Natural killer cell treated with Interleukin-12 subunit alpha and Interleukin-12 subunit beta and Interleukin-15 and Interleukin-18, amount 100 ng/mL, for 72 hours (primary cell): Measurements from ENCODE around the gene ZBTB12. TPM values are rescaled to one million over a fixed set of nuclear protein-coding genes. Genes with fewer than 3 reads are reported as not detected.

Experiments
- ATAC-seq, 2 donors: fragments of 150-1000 bp; cut with Tn5 transposase in 1 of 2; sonication (Bioruptor Pico), chemical (Tn5 transposase) in 1 of 2; 2 replicates each; pipeline ENCODE4 v1.10.0; 2021
- DNase-seq: peaks from one replicate; pipeline ENCODE4 v3.0.0; 2022; ENCODE audit warnings: low spot score
- H3K27ac Mint-ChIP-seq, 2 donors: 1 replicate in 1 of 2; 2 replicates in 1 of 2; pipeline ENCODE4 v1.8.0; 2022; ENCODE audit warnings: mixed read lengths in 2 of 2, mild to moderate bottlenecking in 1 of 2, moderate library complexity in 1 of 2
- H3K27me3 Mint-ChIP-seq, 2 donors: 1 replicate in 1 of 2; 2 replicates in 1 of 2; pipeline ENCODE4 v1.8.0; 2022; ENCODE audit warnings: mixed read lengths in 2 of 2
- H3K36me3 Mint-ChIP-seq: one replicate; pipeline ENCODE4 v1.8.0; 2022; ENCODE audit warnings: mixed read lengths
- H3K4me1 Mint-ChIP-seq, 2 donors: 1 replicate in 1 of 2; 2 replicates in 1 of 2; pipeline ENCODE4 v1.8.0; 2022; ENCODE audit warnings: low read depth in 2 of 2, mixed read lengths in 2 of 2, mild to moderate bottlenecking in 1 of 2
- H3K4me3 Mint-ChIP-seq: one replicate; pipeline ENCODE4 v1.8.0; 2022; ENCODE audit warnings: mixed read lengths
- H3K9me3 Mint-ChIP-seq: 2 replicates; pipeline ENCODE4 v1.8.0; 2022; ENCODE audit warnings: mixed read lengths
- total RNA-seq, 2 donors: library from RNA; stranded (reverse); gene quantifications; one replicate each; pipeline ENCODE4 v1.2.3, GENCODE V29; 2022

ZBTB12 gene
- total RNA-seq, 2 donors from 2014 or later = 1.4 to 2.9 TPM

DNA sequence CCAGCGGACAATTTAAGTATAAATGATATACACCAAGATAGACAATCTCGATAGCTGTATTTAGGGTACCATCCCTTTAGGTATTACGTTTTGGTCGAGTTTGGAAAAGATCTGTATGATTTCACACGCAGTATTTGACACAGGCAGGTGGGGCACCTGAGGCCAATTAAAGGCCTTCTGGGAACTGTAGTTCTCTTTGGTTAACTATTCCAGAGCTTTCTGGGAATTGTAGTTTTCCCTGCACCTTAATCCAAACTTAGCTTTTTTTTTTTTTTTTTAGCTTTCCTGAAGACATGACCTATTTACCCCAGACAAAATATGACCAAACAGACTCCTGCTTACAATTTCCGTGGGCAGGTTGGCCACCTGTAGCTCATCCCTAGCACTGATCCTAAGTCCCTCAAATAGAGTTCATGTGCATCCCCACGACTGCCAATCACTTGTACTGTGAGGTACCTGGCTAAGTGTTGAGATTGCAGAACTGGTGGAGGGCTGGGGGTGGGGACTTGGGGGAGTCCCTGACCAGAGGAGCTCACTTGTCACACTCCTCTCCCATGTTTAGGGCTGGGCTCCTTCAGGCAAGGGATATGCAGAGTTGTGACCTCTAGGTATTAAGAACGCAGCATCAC, 3.4 kb downstream of the ZBTB12 start:
- ATAC-seq = no peak
- peak overlapping the region; percentile 81 to 97 for H3K27ac Mint-ChIP-seq
- DNase-seq = no peak
- H3K4me3 Mint-ChIP-seq = peak overlapping the region; percentile 95
- peaks cover 39 to 44% of the 10 kb centered on the region in 2 donors for H3K4me1 Mint-ChIP-seq
- no peaks in the 10 kb centered on the region for H3K9me3 Mint-ChIP-seq
- no peaks in the 10 kb centered on the region for H3K36me3 Mint-ChIP-seq
- no peaks in the 10 kb centered on the region for H3K27me3 Mint-ChIP-seq

DNA sequence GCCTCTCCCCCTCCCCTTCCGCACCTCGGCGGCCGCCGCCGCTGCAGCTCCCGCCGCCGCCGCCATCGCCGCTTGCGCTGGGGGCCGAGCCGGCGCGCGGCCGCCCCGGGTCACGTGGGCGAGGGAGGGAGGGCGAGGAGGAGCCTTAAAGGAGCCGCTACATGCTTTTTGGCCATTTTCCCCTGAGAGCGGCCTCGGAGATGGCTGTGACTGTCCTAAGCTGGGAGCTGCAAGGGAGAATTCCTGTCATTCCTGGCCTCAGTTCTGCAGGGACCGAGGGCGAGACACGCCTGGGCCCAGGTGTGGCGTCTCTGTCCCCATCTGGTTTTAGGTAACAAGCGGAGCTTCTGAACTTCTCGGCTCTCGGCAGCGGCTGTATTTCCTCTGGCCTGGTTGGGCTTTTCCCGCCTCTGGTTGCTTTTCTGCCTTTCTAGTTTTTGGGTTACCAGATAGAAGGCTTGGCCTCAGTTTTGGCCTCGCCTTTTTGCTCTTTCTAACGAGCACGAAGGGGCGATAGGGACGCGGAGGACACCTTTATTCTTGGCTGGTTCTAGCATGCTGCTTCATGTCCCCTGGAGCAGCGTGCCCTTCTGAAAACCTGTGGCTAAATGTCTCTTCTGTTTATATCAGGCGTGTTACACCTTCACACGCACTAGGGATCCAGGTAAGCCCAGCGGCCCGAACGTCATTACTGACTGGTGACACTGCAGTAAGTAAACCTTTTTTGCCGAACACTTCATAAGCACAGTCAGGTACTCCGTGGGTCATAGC, 4.1 kb downstream of the ZBTB12 start, which contains the start of gene EHMT2:
EHMT2 (minus strand) TSS at position 87 of the 771 bp plus-strand sequence; CDS start at position 66, 21 bp downstream.
- ATAC-seq (peak; percentile 81 to 87), DNase-seq (peak; percentile 91)
- H3K27me3 Mint-ChIP-seq = no peaks in the 10 kb centered on the region
- H3K4me1 Mint-ChIP-seq = peaks cover 36 to 40% of the 10 kb centered on the region in 2 donors
- no peaks in the 10 kb centered on the region for H3K9me3 Mint-ChIP-seq
- peak within 1 kb of the TSS; percentile 81 to 97 for H3K27ac Mint-ChIP-seq
- H3K4me3 Mint-ChIP-seq = peak within 1 kb of the TSS; percentile 95
- no peaks in the 10 kb centered on the region for H3K36me3 Mint-ChIP-seq

DNA sequence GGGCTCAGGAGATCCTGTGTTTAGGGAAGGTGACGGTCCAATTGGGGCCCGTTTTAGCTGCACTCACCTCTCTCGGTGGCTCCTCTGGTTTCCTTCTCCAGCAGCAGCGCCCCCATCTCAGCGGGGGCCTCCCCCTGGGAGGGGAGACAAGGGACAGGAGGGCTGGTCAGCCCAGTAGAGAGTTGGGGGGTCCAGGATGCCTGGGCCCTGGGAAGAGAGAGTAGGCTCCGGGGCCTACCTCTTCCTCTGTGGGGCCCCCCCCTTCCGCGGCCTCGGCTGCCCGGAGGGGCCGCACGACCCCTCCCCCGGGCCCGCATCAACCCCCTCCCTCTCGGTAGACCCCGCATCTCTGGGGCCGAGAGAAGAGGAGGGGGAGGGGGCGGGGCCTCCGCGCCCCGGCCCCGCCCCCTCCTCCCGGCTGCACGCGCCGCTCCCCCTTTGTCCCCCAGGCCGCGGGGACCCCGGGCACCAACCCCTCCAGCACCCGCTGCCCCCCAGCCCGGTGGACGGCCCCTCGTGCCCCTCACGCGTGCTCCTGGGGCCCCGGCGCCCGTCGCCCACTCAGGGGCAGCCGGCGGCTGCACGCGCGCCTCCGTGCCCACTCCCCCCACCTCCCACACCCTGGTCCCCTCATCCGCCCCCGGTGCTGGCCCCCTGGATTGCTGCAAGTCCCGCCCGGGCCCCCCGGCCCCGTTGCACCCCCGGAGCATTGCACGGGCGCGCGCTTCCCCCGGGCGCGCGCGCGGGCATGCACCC, 4.9 kb downstream of the ZBTB12 start:
- peak overlapping the region; percentile 74 to 78 for H3K27ac Mint-ChIP-seq
- DNase-seq = no peak
- no peaks in the 10 kb centered on the region for H3K9me3 Mint-ChIP-seq
- H3K36me3 Mint-ChIP-seq = no peaks in the 10 kb centered on the region
- no peaks in the 10 kb centered on the region for H3K27me3 Mint-ChIP-seq
- peaks cover 34 to 35% of the 10 kb centered on the region in 2 donors for H3K4me1 Mint-ChIP-seq
- peak; percentile 2 to 9 for ATAC-seq
- H3K4me3 Mint-ChIP-seq = peak overlapping the region; percentile 83

DNA sequence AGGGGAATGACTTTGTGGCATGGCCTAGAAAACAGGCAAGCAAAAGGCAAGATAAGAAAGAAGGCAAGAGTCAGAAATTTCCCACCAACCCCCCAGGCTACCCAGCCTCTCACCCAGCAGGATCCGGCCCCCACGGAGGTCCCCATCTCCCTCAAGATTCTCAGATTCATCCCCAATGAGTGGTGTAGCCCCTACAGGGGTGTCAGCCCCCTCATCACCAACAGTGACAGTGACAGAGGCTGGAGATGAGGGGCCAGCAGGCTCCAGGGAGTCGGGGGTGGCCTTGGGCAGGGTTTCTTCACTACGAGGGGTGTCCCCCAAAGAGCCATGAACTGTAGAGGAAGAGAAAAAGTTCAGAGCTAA, 5.4 kb downstream of the ZBTB12 start:
- H3K9me3 Mint-ChIP-seq = no peaks in the 10 kb centered on the region
- no peaks in the 10 kb centered on the region for H3K36me3 Mint-ChIP-seq
- DNase-seq = no peak
- peak overlapping the region; percentile 83 for H3K4me3 Mint-ChIP-seq
- ATAC-seq = no peak
- no peaks in the 10 kb centered on the region for H3K27me3 Mint-ChIP-seq
- peaks cover 34 to 35% of the 10 kb centered on the region in 2 donors for H3K4me1 Mint-ChIP-seq
- H3K27ac Mint-ChIP-seq = peak overlapping the region; percentile 74 to 78

DNA sequence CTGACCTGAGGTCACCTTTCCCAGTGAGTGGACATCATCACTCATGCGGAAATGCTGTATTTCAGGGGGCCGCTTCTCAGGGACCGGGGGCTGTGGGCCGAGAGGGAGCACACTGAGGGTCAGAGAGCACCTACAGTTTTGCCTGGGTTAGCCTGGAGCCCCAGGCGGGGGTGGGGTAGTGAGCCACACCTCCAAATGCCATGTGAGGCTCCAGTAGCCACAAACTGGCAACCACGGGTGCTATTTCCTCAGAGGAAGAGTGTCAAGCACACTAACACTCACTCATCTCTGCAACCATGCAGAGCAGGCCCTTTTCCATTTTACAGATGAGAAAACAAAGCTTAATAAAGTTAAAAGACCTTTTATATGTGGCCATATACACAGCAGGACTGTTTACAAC, 9.1 kb downstream of the ZBTB12 start:
- Mint-ChIP-seq H3K4me1 (peaks cover 16% of the 10 kb centered on the region in 2 donors), H3K36me3 (peaks cover 4% of the 10 kb centered on the region), H3K27ac (peak overlapping the region in 1 of 2 donors; percentile 30), H3K27me3 (no peaks in the 10 kb centered on the region), H3K4me3 (no peak overlapping the region), H3K9me3 (no peaks in the 10 kb centered on the region)
- no peak for DNase-seq
- ATAC-seq = no peak

DNA sequence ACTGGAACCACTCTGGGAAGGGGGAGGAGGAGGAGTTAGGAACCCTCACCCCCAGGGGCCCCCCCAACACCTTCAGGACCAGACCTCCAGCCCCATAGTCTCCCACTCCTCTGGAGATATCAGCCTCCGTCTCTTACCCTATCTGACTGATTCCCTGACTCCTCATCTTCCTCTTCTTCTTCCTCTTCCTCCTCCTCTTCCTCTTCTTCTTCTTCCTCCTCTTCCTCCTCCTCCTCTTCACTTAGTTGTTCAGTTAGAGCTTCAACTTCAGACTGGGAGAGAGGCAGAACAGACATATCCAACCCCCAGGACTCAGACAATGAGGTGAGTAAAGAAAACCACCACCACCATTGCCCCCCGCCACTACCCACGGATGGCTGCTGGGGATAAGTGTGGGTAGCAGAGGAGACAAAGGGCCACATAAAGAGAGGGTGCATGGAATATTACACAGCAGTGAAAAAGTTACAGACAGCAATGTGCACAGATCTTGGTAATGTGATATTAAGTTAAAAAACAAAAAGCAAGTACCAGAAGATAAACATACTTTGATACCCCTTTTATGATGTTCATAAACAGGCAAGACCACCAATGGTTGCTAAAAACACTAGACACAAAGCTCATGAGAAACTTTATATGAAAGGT, 12.4 kb downstream of the ZBTB12 start:
- ATAC-seq (no peak), DNase-seq (no peak)
- H3K4me1 Mint-ChIP-seq = peaks cover 4 to 6% of the 10 kb centered on the region in 2 donors
- H3K27me3 Mint-ChIP-seq = no peaks in the 10 kb centered on the region
- no peaks in the 10 kb centered on the region for H3K9me3 Mint-ChIP-seq
- peaks cover 10% of the 10 kb centered on the region for H3K36me3 Mint-ChIP-seq
- H3K27ac Mint-ChIP-seq = no peak overlapping the region
- no peak overlapping the region for H3K4me3 Mint-ChIP-seq

DNA sequence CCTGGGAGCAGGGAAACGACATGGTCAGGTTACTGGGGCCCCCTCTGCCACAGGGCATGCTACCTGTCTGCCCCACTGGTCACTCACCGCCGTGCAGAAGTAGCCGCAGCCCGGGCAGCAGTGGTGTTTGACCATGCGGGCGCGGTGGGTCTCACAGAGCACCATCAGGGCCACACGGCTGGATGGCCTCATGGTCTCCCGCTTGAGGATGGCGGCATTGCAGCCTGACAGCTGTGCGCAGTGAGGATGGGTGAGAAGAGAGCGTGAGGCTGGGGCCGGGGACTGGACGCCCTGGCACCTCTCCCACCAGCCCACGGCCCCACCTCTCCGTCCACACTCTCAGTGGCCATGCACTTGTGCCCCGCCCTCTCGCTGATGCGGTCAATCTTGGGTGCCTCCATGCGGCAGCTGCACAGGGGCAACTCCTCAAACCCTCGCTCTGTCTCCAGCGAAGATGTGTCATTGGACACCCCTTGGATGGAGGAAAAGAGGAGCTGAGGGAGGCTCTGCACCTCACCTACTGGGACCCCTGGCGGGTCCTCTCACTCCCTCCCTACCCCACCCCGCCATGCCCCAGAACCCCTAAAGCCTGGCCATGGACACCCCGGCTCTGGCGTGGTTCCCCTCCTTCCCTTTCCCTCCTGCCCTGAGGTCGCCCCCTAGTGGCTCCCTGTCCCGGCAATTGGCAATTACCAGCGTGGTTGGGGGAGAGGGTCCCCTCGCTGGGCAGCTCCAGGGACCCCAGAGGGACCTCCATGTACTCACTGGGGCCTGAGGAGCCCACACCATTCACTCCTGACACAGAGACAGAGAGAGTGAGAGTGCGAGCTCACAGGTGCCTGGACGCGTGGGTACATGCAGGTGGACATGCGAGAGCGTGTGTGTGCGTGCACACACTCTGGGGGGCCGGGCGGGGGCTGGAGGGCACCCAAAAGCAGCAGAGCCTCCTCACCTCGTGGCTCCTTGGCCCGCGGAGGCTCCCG, 13.3 kb downstream of the ZBTB12 start:
- Mint-ChIP-seq H3K4me1 (peaks cover 4 to 6% of the 10 kb centered on the region in 2 donors), H3K4me3 (no peak overlapping the region), H3K9me3 (no peaks in the 10 kb centered on the region), H3K27ac (no peak overlapping the region), H3K27me3 (no peaks in the 10 kb centered on the region), H3K36me3 (peaks cover 10% of the 10 kb centered on the region)
- DNase-seq (no peak), ATAC-seq (peak in 1 of 2 donors; percentile 25)

DNA sequence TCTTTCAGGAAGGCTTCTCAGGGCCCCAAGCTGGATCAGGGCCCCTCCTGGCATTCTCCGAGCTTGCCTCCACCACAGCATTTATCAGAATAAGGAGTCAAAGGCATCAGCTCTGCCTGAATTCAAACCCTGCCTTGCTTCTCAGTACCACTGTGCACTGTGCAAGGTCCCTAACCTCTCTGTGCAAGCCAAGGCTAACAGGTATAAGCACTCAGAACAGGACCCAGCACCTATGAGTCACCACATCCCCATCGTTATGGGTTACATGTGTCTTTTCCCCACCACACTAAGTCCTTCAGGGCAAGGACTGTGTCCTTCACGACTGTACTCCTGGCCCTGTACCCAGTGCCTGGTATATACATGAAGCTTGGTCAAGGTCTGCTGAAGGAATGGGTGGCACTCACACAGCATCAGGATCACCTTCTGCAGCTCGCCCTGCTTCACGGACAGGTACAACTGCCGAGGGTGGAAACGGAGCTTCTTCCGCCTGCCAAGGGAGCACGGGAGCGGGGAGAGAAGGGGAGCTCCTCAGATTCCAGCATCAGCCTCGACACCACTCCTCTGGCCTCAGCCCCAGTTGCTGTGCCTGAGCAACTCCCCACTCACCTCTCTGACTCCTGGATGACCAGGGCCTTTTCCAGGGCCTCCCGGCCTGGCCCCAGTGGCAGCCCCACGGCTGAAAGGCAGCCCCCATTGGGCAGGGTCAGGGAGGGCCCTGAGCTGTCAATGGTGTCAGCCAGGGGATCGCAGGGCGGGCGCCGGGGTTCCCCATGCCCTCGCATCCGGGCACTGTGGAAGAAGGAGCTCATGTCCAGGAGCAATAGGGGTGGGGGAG, 14.5 kb downstream of the ZBTB12 start:
- Mint-ChIP-seq H3K27me3 (no peaks in the 10 kb centered on the region), H3K9me3 (no peaks in the 10 kb centered on the region), H3K27ac (no peak overlapping the region), H3K4me3 (no peak overlapping the region), H3K4me1 (peaks cover 4 to 5% of the 10 kb centered on the region in 2 donors), H3K36me3 (peaks cover 10% of the 10 kb centered on the region)
- DNase-seq = no peak
- peak in 1 of 2 donors; percentile 34 for ATAC-seq

DNA sequence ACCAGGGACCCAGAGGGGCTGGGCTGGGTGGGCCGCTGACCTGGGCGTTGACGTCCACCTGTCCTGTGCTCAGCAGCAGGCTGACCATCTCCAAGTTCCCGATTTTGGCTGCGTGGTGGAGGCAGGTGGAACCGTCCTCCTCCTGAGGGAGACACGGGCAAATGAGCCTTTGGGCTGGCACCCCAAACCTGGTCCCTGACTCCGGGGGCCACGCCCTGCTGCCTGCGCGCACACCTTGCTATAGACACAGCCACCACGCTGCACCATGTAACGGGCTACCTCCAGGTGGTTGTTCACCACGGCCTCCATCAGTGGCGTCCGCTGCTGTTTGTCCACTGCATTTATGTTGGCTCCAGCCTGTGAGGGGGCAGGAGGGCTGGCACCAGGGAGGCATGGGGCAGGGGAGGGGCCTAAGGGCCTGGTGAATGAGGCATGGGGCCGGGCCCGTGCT, 15.3 kb downstream of the ZBTB12 start:
- ATAC-seq (no peak), DNase-seq (no peak)
- Mint-ChIP-seq H3K27ac (no peak overlapping the region), H3K4me3 (no peak overlapping the region), H3K9me3 (no peaks in the 10 kb centered on the region), H3K36me3 (peaks cover 10% of the 10 kb centered on the region), H3K27me3 (no peaks in the 10 kb centered on the region), H3K4me1 (peaks cover 0 to 4% of the 10 kb centered on the region in 2 donors)

DNA sequence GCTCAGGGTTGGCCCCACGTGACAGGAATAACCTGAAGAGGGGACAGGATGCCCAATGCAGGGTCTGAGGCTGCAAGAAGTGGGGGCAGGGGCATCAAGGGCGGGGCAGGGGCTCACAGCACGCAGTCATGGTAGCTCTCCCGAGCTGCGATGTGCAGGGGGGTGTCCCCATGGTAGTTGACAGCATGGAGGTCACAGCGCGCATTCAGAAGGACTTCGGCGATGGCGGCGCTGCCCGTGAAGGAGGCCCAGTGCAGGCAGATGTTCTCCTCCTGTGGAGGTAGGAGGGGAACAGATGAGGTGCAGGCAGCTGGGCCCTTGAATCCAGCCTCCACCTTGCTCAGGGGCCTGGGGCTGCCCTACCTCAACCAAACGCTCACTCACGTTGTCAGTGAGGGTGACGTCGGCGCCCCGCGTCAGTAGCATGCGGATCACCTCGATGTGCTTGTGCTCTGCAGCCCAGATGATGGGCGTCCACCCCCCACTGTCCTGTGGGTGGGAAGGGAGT, 17.3 kb downstream of the ZBTB12 start:
- no peaks in the 10 kb centered on the region for H3K9me3 Mint-ChIP-seq
- no peak overlapping the region for H3K27ac Mint-ChIP-seq
- ATAC-seq (no peak), DNase-seq (no peak)
- H3K36me3 Mint-ChIP-seq = peaks cover 16% of the 10 kb centered on the region
- H3K4me1 Mint-ChIP-seq = peaks cover 0 to 4% of the 10 kb centered on the region in 2 donors
- no peaks in the 10 kb centered on the region for H3K27me3 Mint-ChIP-seq
- H3K4me3 Mint-ChIP-seq = no peak overlapping the region

DNA sequence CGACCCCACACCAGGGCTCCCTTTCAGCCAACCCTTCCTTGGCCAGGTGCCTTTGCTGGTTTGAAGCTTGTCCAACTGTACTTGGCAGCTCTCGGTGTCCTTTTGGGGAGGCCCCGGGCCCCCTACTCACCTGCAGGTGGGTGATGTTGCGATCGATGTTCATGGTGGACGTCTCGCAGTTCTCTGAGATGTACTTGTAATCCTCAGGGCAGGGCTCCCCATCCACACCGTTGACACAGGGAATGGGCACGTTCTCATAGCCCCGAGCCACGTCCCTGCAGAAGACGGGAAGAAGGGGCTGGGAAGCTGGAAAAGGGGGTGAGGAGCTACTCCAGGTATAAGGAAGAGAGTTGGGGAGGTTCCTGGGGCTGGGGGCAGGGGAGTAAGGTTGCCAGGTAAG, 18.2 kb downstream of the ZBTB12 start:
- peaks cover 14% of the 10 kb centered on the region for H3K36me3 Mint-ChIP-seq
- ATAC-seq (no peak), DNase-seq (no peak)
- H3K4me3 Mint-ChIP-seq = no peak overlapping the region
- no peaks in the 10 kb centered on the region for H3K4me1 Mint-ChIP-seq
- no peak overlapping the region for H3K27ac Mint-ChIP-seq
- no peaks in the 10 kb centered on the region for H3K9me3 Mint-ChIP-seq
- no peaks in the 10 kb centered on the region for H3K27me3 Mint-ChIP-seq

DNA sequence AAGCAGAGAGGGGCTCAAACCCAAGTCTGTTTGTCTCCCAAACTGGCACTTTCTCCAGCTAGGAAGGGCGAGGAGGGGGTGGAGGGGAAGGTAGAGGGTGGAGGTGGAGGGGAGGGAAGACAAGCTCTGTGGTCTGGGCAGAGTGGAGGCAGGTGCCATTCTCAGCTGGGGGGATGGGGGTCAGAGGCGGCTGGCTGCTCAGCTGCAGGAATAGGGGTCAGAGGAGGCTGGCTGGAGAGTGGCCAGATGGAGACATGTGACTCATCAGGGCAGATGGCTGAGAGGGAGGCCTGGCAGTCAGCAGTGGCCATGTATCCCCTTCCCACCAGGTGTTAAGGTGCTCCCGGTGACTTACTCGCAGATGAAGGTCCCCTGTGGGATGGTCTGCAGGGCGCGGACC, 19.5 kb downstream of the ZBTB12 start:
- Mint-ChIP-seq H3K9me3 (no peaks in the 10 kb centered on the region), H3K27me3 (no peaks in the 10 kb centered on the region), H3K27ac (no peak overlapping the region), H3K4me1 (no peaks in the 10 kb centered on the region), H3K4me3 (no peak overlapping the region), H3K36me3 (peaks cover 14% of the 10 kb centered on the region)
- no peak for DNase-seq
- no peak for ATAC-seq
